ENCODE results near the gene S100A9. TPM values are rescaled to one million over a fixed set of nuclear protein-coding genes. Genes with fewer than 3 reads are reported as not detected.
"Not testable (repeated sequence)": the region's sequence is repeated elsewhere in the genome, so short reads cannot be mapped to it uniquely, and the experiment has no call there.

S100A9 gene
- total and polyA plus RNA-seq, 4 donors = 2.1 to 829 (median 10.4) TPM

DNA sequence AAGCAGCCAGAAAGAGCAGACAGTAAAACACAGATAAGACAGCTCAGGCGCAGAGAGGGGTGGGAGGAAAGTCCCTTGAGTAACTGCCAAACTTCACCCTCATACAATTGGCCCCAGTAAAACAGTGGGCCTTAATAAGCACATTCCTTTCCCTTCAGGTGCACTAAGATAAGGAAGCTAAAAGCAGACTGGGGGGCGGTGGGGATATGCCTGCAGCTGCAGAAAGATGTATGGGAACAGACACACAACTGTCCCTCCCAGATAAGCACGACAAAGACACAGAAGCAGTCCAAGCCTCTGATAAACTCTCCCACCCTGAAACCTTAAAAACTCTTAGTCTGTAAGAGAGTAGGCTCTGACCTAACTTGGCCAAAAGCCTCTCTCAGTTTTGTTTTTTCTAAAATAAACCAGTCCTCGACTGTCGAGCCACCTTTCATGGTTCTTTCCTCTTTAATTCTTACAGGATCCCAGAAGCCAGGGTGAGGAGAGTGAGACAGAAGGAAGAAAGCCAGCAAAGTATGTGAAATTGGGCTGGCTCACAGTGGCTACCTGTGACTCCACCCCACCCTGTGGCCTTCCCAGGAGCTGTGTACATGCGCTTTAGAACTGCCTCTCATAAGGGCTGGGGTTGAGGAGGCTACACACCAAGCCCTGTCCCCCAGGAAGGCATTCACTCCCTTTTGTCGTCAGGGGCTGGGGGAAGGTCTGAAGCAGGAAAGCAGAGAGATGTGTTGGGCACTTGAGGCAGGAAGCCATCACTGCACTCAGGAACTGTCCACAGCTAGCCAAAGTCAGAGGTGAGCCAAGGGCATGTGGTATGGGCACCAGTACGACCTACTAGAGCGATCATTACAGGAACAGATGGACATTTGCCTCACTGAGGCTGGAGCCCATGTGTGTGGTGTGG, 13.6 kb upstream of the S100A9 start:
- 61% methylated on average over 4 of the region's 9 CpGs for WGBS (ENCODE audit: insufficient coverage)
- H3K27me3 ChIP-seq (ENCODE audit: control insufficient read depth, insufficient read depth, low read length) = no peaks in the 10 kb centered on the region
- no peak overlapping the region for H3K27ac ChIP-seq (ENCODE audit: low read depth, low read length)
- H3K9me3 ChIP-seq (ENCODE audit: control insufficient read depth, insufficient read depth, low read length) = no peaks in the 10 kb centered on the region
- H3K36me3 ChIP-seq (ENCODE audit: control insufficient read depth, insufficient read depth, low read length) = no peaks in the 10 kb centered on the region
- H3K4me3 ChIP-seq (ENCODE audit: low read depth, low read length) = no peak overlapping the region
- no peak for DNase-seq (ENCODE audit: low read depth in 4 of 6, low spot score in 6 of 6)
- no peaks in the 10 kb centered on the region for H3K4me1 ChIP-seq (ENCODE audit: control insufficient read depth, insufficient read depth, low read length)

DNA sequence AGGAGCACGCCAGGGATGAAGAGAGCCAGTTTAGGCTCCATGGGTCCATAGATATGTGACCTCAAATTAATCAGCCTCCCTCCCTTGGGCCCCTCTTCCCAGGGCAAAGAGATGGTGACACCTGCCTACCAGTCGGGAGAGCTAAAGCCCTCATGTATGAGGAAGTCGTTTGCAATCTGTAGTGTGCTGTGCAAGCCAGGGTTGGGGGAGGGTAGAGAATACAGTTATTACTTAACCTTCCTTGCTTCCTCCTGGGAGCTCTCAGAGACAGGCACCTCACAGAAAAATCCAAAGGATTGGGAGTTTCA, 13.0 kb upstream of the S100A9 start:
- H3K27me3 ChIP-seq (ENCODE audit: control insufficient read depth, insufficient read depth, low read length) = no peaks in the 10 kb centered on the region
- H3K27ac ChIP-seq (ENCODE audit: low read depth, low read length) = no peak overlapping the region
- no peak for DNase-seq (ENCODE audit: low read depth in 4 of 6, low spot score in 6 of 6)
- no peaks in the 10 kb centered on the region for H3K36me3 ChIP-seq (ENCODE audit: control insufficient read depth, insufficient read depth, low read length)
- no peak overlapping the region for H3K4me3 ChIP-seq (ENCODE audit: low read depth, low read length)
- no peaks in the 10 kb centered on the region for H3K4me1 ChIP-seq (ENCODE audit: control insufficient read depth, insufficient read depth, low read length)
- WGBS (ENCODE audit: insufficient coverage) = 100% methylated on average over 1 of the region's 3 CpGs
- H3K9me3 ChIP-seq (ENCODE audit: control insufficient read depth, insufficient read depth, low read length) = no peaks in the 10 kb centered on the region

- no peaks in the 10 kb centered on the region for H3K36me3 ChIP-seq (ENCODE audit: control insufficient read depth, insufficient read depth, low read length)
- 86% methylated on average over 13 of the region's 14 CpGs for WGBS (ENCODE audit: insufficient coverage)
- H3K9me3 ChIP-seq (ENCODE audit: control insufficient read depth, insufficient read depth, low read length) = no peaks in the 10 kb centered on the region
- H3K4me1 ChIP-seq (ENCODE audit: control insufficient read depth, insufficient read depth, low read length) = no peaks in the 10 kb centered on the region
- no peak overlapping the region for H3K4me3 ChIP-seq (ENCODE audit: low read depth, low read length)
- no peak overlapping the region for H3K27ac ChIP-seq (ENCODE audit: low read depth, low read length)
- no peak for DNase-seq (ENCODE audit: low read depth in 4 of 6, low spot score in 6 of 6)
- H3K27me3 ChIP-seq (ENCODE audit: control insufficient read depth, insufficient read depth, low read length) = no peaks in the 10 kb centered on the region
Observed at GRCh38 chr1:153345187-153346076, 12.2 kb upstream of the S100A9 start.

DNA sequence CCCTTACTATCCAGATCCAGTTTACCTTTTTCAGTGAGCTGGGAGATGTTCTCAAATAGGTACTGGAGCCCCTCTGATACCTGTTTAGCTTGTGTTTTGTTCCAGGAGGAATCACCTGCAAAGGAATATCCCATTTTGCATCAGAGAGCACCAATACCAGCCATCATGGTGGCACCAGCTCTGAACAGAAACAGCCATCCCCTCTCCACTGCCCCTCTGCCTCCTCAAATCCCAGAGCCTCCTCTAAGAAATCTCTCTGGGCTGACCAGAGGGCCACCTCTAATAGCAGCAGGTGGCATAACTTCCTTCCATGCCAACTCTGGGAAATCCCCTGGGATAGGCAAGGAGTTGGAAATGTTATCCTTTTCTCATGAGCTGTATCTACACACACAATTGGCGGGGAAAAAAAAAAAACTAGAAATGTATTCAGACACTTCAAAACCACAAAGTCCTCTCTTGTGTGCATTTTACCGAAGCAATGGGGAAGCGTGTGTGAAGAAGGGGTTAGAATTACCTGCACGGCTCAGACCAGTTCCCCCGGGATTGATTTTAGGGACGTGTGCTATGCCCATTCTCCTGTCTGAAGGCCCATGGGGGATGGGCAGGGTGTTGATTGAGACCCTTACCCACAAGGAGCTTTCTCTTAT, 11.5 kb upstream of the S100A9 start:
- Histone ChIP-seq H3K27ac (ENCODE audit: low read depth, low read length) (no peak overlapping the region), H3K36me3 (ENCODE audit: control insufficient read depth, insufficient read depth, low read length) (no peaks in the 10 kb centered on the region), H3K9me3 (ENCODE audit: control insufficient read depth, insufficient read depth, low read length) (no peaks in the 10 kb centered on the region), H3K27me3 (ENCODE audit: control insufficient read depth, insufficient read depth, low read length) (no peaks in the 10 kb centered on the region), H3K4me3 (ENCODE audit: low read depth, low read length) (no peak overlapping the region), H3K4me1 (ENCODE audit: control insufficient read depth, insufficient read depth, low read length) (no peaks in the 10 kb centered on the region)
- WGBS (ENCODE audit: insufficient coverage) = 81% methylated on average over 4 of the region's 6 CpGs
- DNase-seq (ENCODE audit: low read depth in 4 of 6, low spot score in 6 of 6) = no peak

- not testable (repeated sequence) for H3K27ac ChIP-seq (ENCODE audit: low read depth, low read length); H3K4me3 ChIP-seq (ENCODE audit: low read depth, low read length); H3K9me3 ChIP-seq (ENCODE audit: control insufficient read depth, insufficient read depth, low read length); H3K36me3 ChIP-seq (ENCODE audit: control insufficient read depth, insufficient read depth, low read length); H3K27me3 ChIP-seq (ENCODE audit: control insufficient read depth, insufficient read depth, low read length); H3K4me1 ChIP-seq (ENCODE audit: control insufficient read depth, insufficient read depth, low read length); DNase-seq (ENCODE audit: low read depth in 4 of 6, low spot score in 6 of 6)
- 90% methylated on average over 8 of the region's 14 CpGs for WGBS (ENCODE audit: insufficient coverage)
Observed at GRCh38 chr1:153347049-153347448, 10.6 kb upstream of the S100A9 start.

DNA sequence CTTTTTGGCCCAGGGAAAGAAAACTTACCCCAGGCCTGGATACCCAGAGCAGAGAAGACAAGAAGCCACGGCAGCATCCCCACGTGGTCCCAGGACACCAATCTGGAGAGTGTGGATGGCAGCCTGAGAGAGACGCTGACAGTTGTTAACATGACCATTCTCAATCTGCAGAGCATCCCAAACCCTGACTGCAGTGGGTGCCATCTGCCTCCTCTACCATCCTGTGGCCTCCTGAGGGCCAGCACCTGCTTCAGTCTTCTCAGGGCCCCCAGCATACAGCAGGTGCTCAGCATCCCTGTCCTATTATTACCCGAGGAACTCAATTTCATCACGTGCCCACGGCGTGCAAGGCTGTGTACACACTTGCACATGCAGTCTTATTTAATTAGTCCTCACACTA, 9.8 kb upstream of the S100A9 start:
- Histone ChIP-seq H3K27ac (ENCODE audit: low read depth, low read length) (no peak overlapping the region), H3K4me1 (ENCODE audit: control insufficient read depth, insufficient read depth, low read length) (no peaks in the 10 kb centered on the region), H3K27me3 (ENCODE audit: control insufficient read depth, insufficient read depth, low read length) (no peaks in the 10 kb centered on the region), H3K36me3 (ENCODE audit: control insufficient read depth, insufficient read depth, low read length) (no peaks in the 10 kb centered on the region), H3K9me3 (ENCODE audit: control insufficient read depth, insufficient read depth, low read length) (no peaks in the 10 kb centered on the region), H3K4me3 (ENCODE audit: low read depth, low read length) (no peak overlapping the region)
- 96% methylated on average over 3 of the region's 7 CpGs for WGBS (ENCODE audit: insufficient coverage)
- no peak for DNase-seq (ENCODE audit: low read depth in 4 of 6, low spot score in 6 of 6)

DNA sequence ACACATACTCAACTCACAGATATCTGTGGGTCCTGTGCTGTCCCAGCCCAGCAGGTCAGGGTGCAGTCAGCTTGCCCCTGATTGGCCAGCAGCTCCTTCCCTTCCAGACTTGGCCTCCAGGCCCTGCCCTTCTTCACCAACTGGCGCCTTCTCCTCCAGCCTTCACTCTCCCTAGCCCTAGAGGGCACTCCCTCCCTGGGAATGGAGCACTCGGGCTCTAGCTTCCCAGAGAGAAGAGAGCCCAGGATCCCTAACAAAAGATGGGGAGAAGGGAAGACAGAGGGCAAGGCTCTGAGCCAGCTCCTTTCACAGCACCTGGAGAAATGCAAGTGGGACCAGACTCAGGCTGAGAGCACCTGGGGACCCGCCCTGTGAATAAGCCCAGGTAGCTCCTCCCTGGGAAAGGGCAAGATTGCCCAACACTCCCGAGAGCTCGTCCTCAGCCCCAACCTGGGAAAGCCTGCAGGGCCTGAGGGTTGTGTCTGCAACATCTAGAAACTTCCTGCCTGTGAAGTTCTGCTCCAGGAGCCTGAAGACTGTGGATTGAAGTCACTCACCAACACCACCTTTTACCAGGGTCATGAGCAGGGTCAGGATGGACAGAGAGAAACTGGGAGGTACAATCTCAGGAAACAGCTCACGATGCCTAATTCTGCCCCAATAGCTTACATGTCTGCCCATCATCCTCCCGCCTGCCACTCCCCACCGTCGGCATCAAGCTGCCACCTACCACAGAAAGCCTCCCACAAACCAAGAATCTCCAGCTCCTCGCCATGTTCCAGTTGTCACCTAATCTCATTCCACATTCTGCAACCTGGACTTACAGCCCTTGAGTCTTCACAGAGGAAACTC, 8.9 kb upstream of the S100A9 start, which contains the start of gene PGLYRP4:
PGLYRP4 (minus strand) TSS at position 331 of the 852 bp plus-strand sequence. CDS start 909 bp downstream, outside the sequence.
- Histone ChIP-seq H3K36me3 (ENCODE audit: control insufficient read depth, insufficient read depth, low read length) (no peaks in the 10 kb centered on the region), H3K27me3 (ENCODE audit: control insufficient read depth, insufficient read depth, low read length) (no peaks in the 10 kb centered on the region), H3K9me3 (ENCODE audit: control insufficient read depth, insufficient read depth, low read length) (no peaks in the 10 kb centered on the region), H3K27ac (ENCODE audit: low read depth, low read length) (no peak within 1 kb of the TSS), H3K4me3 (ENCODE audit: low read depth, low read length) (no peak within 1 kb of the TSS), H3K4me1 (ENCODE audit: control insufficient read depth, insufficient read depth, low read length) (no peaks in the 10 kb centered on the region)
- DNase-seq (ENCODE audit: low read depth in 4 of 6, low spot score in 6 of 6) = no peak
- WGBS (ENCODE audit: insufficient coverage) = 67% methylated on average over 8 of the region's 10 CpGs

DNA sequence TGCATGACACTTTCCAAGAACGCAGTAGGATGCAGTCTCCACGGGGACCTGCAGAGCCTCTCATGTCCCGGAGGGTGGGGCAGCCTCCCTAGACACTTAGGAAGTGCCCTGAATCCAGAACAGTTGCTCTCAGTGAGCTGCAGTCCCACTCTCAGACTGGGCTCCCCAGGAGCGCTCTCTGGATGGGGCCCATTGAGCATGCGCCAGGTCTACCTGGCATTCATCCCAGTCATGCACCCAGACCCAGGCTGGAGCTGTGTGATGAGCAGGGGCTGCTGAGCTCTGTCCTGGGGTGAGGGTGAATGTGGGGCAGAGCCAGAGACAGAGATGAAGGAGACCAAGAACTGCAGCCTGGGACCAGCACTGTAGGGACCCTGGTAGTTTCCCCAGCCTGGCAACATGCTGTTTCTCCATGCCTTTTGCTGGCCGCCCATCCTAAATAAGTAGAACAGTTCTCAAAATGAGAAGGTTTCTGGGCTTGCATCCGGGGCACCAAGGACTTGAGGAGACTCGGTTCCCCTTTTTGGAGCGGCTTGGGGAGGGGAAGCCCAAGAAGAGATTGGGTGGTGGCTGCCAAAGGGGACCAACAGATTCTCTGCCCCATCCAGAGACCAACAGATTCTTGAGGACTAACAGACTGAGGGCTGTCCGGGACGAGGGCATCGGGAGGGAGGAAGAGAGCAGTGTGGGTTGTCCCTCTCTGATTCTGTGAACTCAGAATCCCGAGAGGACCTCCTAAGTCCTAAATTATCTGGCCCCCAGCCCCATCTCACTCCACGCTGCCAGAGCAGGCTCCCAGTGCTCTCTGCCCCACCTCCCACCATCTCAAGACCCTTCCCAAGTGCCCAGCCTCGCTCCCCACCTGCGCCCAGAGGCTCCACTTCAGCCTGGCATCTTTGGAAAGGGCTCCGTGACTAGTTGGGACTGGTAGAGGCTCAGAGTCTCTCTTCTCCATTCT, 8.0 kb upstream of the S100A9 start:
- no peaks in the 10 kb centered on the region for H3K36me3 ChIP-seq (ENCODE audit: control insufficient read depth, insufficient read depth, low read length)
- WGBS (ENCODE audit: insufficient coverage) = 69% methylated on average over 16 of the region's 17 CpGs
- H3K4me1 ChIP-seq (ENCODE audit: control insufficient read depth, insufficient read depth, low read length) = no peaks in the 10 kb centered on the region
- no peaks in the 10 kb centered on the region for H3K27me3 ChIP-seq (ENCODE audit: control insufficient read depth, insufficient read depth, low read length)
- no peak overlapping the region for H3K4me3 ChIP-seq (ENCODE audit: low read depth, low read length)
- H3K27ac ChIP-seq (ENCODE audit: low read depth, low read length) = no peak overlapping the region
- no peak for DNase-seq (ENCODE audit: low read depth in 4 of 6, low spot score in 6 of 6)
- H3K9me3 ChIP-seq (ENCODE audit: control insufficient read depth, insufficient read depth, low read length) = no peaks in the 10 kb centered on the region
